Fibroblast of pulmonary artery (primary cell): ENCODE results near the gene MDC1.
A peak's percentile ranks its signal among the peaks of the same experiment; 100 is the strongest.
"Not testable (repeated sequence)": the region's sequence is repeated elsewhere in the genome, so short reads cannot be mapped to it uniquely, and the experiment has no call there.

ENCODE experiments used
- DNase-seq: peaks from one replicate; pipeline ENCODE4 v3.0.0-alpha.2; 2010; ENCODE audit warnings: low read depth
- H3K4me3 ChIP-seq: replicated peaks from 2 replicates; pipeline ENCODE4 v1.5.1; 2011; ENCODE audit warnings: low read depth, mild to moderate bottlenecking, control low read depth, low read length, moderate library complexity
- TF ChIP-seq, protein P1 (sequence below): IDR thresholded peaks from 2 replicates; pipeline ENCODE4 v1.5.1; 2011; ENCODE audit warnings: mild to moderate bottlenecking, control low read depth, low read length, inconsistent platforms; ENCODE audit errors: missing control alignments

MDC1 gene

DNA sequence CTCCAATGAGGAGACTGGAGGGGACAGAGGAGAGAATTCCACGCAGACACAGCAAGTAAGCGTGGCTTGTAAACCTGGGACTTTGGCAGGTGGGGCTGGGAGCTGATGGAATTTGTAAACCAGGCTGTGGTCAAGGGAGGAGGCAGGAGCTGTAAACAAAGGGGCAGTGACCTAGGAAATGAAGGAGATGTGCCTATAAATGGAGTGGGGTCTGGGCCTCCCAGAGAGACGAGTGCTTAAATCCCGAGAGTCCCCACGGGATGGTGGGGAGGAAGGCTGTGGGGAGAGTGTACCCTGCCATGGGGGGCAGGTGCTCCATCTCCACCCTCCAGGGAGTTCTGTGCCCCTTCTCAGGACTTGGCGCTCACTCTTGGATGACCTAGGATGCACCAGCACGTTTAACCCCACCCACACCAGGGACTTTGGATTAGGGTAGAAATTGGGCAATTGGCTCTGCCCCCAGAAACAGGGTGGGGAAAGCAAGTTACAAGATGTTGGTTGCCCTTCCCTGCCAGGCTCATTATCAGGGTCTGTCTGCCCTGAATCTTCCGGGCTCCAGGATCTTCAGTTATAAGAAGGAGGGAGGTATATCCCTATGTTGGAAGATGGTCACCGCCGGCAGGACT, 40.3 kb downstream of the MDC1 start:
- TF ChIP-seq, protein P1, sequence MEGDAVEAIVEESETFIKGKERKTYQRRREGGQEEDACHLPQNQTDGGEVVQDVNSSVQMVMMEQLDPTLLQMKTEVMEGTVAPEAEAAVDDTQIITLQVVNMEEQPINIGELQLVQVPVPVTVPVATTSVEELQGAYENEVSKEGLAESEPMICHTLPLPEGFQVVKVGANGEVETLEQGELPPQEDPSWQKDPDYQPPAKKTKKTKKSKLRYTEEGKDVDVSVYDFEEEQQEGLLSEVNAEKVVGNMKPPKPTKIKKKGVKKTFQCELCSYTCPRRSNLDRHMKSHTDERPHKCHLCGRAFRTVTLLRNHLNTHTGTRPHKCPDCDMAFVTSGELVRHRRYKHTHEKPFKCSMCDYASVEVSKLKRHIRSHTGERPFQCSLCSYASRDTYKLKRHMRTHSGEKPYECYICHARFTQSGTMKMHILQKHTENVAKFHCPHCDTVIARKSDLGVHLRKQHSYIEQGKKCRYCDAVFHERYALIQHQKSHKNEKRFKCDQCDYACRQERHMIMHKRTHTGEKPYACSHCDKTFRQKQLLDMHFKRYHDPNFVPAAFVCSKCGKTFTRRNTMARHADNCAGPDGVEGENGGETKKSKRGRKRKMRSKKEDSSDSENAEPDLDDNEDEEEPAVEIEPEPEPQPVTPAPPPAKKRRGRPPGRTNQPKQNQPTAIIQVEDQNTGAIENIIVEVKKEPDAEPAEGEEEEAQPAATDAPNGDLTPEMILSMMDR, result no peak
- H3K4me3 ChIP-seq, result no peak overlapping the region
- no peak for DNase-seq

DNA sequence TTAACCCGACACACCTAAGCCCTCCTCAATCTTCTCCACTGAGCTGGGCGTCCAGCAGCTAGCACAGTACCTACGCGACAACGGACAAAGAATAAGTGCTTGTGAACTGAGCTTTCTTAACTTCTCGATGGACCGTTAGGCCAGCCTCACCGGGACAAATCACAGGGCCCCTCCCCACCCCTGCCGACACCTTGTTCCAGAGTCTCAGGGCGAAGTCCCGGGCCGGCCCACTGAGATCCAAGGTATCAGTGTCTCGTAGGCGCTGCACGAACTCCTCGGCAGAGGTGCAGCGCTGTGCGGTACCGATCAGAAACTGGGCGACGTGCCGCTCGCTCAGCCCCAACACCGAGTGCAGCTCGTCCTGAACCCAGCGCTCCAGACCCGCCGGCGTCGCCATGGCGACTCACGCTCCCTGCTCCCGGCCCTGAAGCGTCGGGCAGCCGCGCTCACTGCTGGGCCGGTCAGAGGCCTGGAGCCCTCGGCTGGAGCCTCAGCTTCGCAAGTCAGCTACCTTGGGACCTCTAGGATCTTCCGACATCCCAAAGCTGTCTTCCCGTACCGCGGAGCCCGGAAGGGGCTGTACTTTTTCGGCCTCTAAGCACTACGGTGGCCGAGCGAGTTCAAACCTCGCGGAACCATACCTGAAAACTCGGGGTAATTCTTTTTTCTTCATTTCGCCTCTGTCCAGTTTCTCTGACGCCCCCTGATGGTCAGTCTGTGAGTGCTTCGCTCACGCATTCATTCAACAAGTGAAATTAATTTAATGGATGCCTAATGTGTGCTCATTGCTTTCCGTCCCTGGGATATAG, 44.4 kb downstream of the MDC1 start, which contains the start of gene DHX16:
Gene DHX16, minus strand, starts transcription at position 562 of the 809 bp plus-strand sequence. Its CDS starts 165 bp downstream, at position 397.
- peak; percentile 99 for DNase-seq
- TF ChIP-seq, protein P1, result peak; percentile 92
- H3K4me3 ChIP-seq, result peak within 1 kb of the TSS; percentile 98

- H3K4me3 ChIP-seq, result no peak overlapping the region
- TF ChIP-seq, protein P1, result peak; percentile 29
- DNase-seq, result no peak
Observed at GRCh38 chr6:30670760-30671527, 46.1 kb downstream of the MDC1 start.

- H3K4me3 ChIP-seq, DNase-seq: not testable (repeated sequence)
Observed at GRCh38 chr6:30666300-30666699, 50.8 kb downstream of the MDC1 start.

DNA sequence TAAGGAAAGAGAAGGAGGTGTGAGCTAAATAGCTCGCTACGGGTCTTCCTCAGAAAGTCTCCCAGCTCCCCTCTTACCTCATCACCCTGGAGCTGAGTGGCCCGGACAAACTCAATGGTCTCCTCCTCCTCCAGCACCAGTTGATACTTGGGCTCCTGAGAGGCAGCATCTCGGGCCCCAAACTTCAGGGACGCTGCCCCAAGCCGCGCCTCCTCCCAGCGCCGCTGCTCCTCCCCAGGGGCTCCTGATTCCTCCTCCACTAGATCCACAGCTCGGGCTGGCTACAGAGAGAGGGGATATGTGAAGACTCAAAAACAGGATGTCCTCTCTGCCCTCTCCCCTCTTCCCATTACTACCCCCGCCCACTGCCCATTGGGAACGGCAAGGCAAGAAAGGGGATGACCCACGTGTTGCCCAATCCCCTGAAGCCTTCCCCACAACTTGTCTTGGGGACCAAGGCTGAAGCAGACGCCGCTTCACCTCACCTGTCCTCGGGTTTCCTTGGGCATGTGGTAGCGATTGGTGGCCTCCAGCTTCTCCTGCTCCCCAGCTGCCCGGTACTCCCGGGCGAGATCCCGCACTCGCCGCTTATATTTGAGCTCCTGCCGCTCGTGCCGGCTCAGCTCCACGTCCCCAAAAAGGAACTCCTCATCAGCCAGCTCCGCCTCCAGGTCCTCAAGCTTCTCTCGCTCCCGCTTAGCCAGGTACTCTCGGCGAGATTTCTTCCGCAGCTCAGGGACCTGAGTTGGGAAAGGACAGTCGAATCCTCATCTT, 51.9 kb downstream of the MDC1 start:
- no peak for DNase-seq
- TF ChIP-seq, protein P1, result no peak
- no peak overlapping the region for H3K4me3 ChIP-seq

DNA sequence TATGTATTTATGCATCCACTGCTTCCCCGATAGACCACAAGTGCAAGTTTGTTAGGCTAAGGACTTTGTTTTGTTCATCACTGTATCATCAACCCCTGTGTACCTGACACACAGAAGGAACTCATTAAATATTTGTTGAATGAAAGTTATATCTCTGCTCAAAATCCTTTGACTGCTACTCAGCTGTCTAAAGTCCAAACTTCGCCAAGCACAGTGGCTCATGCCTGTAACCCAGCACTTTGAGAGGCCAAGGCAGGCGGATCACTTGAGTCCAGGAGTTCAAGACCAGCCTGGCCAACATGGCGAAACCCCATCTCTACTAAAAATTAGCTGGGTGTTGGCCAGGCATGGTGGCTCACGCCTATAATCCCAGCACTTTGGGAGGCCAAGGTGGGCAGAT, 59.2 kb downstream of the MDC1 start:
- H3K4me3 ChIP-seq, DNase-seq: not testable (repeated sequence)

- TF ChIP-seq, protein P1, result no peak
Observed at GRCh38 chr6:30657454-30657853, 59.6 kb downstream of the MDC1 start.

More at GRCh38 chr6:30657454-30657853, 59.6 kb downstream of the MDC1 start:
- H3K4me3 ChIP-seq, result no peak overlapping the region
- no peak for DNase-seq
